ENCODE measurements around the gene WNT10A.

DNA sequence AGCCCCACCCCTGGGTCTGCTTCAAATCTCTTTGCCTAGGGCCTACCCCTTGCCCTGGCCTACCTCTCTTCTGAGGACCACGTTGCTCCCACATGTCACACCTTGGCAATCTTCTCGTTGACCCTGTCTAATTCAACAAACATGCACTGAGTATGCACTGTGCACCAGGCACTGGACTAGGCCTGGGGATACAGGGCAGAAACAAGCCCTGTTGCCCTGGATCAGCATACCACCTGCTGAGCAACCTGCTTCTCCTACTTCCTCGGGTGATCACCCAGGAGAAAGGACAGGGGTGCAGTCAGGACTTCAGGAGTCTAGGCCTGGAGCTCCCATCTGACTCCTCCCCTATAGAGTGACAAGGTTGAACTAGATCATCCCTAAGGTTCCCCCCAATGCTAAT lies 9.7 kb downstream of the WNT10A start:
- TF ChIP-seq, protein P1, sequence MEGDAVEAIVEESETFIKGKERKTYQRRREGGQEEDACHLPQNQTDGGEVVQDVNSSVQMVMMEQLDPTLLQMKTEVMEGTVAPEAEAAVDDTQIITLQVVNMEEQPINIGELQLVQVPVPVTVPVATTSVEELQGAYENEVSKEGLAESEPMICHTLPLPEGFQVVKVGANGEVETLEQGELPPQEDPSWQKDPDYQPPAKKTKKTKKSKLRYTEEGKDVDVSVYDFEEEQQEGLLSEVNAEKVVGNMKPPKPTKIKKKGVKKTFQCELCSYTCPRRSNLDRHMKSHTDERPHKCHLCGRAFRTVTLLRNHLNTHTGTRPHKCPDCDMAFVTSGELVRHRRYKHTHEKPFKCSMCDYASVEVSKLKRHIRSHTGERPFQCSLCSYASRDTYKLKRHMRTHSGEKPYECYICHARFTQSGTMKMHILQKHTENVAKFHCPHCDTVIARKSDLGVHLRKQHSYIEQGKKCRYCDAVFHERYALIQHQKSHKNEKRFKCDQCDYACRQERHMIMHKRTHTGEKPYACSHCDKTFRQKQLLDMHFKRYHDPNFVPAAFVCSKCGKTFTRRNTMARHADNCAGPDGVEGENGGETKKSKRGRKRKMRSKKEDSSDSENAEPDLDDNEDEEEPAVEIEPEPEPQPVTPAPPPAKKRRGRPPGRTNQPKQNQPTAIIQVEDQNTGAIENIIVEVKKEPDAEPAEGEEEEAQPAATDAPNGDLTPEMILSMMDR (IDR thresholded peaks at IDR 0.05) = no peak
- TF ChIP-seq ZFX (IDR thresholded peaks at IDR 0.05; ENCODE audit: borderline replicate concordance) = no peak

Data from 22Rv1 (cell line).